Inflammatory macrophage (primary cell): ENCODE measurements around the gene NCOA1.
"Not testable (repeated sequence)": the region's sequence is repeated elsewhere in the genome, so short reads cannot be mapped to it uniquely, and the experiment has no call there.

Experiments
- DNase-seq, 2 donors: peaks; one replicate each; pipeline ENCODE4 v3.0.0-alpha.2; 2020 to 2022

The NCOA1 gene

DNA sequence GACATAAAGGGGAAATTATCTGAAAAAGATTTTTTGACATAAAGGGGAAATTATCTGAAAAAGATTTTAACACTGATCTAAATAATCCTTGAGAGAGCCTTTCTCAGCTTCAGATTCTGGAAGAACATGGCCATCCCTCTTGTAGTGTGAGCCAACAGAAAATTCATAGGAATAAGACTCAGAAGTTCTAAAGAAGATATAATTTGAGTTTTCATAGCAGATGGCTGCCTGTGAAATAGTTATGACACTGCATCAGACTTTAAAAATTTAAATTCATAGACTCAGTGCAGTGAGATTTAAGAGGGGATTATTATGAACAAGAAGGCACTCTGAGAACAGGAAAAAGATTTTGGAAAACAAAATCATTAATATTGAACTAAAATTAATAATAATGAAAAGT is 50.6 kb downstream of the NCOA1 start:
- no peak for DNase-seq

- DNase-seq: no peak
These were observed 51.3 kb downstream of the NCOA1 start for GRCh38 chr2:24542269-24542872.

GRCh38 chr2:24543252-24543651 is 52.2 kb downstream of the NCOA1 start:
- no peak for DNase-seq

DNA sequence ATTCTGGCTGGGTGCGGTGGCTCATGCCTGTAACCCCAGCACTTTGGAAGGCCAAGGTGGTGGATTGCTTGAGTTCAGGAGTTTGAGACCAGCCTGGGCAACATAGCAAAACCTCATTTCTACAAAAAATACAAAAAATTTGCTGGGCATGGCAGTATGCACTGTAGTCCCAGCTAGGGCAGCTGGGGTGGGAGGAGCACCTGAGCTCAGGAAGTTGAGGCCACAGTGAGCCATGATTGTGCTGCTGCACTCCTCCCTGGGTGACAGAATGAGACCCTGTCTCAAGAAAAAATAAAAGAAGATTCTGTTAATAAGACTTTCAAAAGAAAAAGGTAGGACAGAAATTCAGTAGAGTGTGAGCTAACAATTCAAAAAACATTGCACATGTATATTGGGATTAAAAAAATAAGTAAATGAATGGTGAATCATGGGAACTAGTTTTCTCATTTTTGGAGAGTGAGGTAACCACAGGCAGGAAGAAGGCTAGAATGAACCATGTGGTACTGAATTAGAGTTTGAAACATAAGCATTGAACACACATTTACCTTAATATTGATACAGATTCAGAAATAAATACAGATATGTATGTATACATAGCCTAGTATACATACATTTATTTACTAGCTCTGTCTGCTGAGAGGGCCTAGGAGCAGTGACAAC is 53.5 kb downstream of the NCOA1 start:
- DNase-seq: no peak

DNA sequence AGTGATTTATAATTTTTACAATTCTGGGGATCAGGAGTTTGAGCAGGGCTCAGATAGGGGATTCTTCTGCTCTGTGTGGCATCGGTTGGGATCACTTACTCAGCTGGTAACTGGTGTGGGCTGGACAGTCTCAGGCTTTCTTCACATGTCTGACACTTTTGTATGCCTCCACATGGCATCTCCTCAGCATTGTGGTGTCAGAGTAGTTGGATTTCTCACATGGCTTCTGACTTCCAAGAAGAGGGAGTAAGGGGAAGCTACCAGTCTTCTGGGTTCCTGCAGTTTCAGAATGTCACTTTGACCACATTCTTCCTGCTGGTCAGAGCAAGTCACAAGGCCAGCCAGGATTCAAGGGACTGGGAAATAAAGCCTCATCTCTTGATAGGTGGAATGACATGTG is 55.6 kb downstream of the NCOA1 start:
- peak; percentile 83 for DNase-seq

GRCh38 chr2:24548058-24548457 is 57.0 kb downstream of the NCOA1 start:
- DNase-seq: no peak

- DNase-seq: not testable (repeated sequence)
These were observed 59.2 kb downstream of the NCOA1 start for GRCh38 chr2:24550301-24550700.

- no peak for DNase-seq
These were observed 60.0 kb downstream of the NCOA1 start for GRCh38 chr2:24551016-24551415.

DNA sequence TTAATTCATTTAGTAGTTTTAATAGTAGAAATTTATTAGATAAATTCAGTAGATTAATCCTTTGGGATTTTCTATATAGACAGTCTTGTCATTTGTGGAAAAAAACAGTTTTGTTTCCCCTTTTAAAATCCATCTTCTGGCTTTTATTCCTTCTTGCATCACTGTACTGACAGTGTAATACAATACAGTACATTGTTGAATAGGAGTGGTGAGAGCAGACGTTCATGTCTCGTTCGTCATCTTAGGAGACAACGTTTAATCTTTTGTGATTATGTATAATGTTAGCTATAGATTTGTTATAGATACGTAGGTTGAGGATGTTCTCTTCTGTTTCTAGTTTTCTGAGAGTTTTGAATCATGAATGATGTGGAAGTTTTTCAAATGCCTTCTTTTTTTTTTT is 61.8 kb downstream of the NCOA1 start:
- DNase-seq: no peak

- DNase-seq: no peak
These were observed 67.9 kb downstream of the NCOA1 start for GRCh38 chr2:24558781-24559472.

- no peak for DNase-seq
These were observed 68.5 kb downstream of the NCOA1 start for GRCh38 chr2:24559473-24560113.

- DNase-seq: no peak
These were observed 74.5 kb downstream of the NCOA1 start for GRCh38 chr2:24565537-24565936.

- DNase-seq: no peak
These were observed 75.2 kb downstream of the NCOA1 start for GRCh38 chr2:24566209-24566608.

DNA sequence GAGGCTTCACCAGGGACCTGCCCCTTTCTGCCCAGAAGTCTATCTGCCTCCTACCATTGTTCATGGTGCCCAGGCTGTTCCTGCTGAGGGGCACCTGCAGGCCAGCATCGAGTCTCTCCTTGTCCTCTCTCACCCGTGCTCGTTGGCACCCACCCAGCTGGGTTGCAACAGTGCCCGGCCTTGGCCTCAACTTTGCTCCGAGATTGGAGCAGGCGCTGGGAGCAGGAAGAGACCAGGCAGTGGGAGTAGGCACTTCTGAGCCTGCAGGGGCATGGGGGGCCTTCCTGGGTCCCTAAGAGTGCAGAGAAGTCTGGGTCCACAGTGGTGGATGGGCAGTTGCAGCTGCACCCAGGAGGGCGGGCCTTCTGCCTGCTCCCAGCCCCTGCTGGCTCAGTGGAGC is 75.6 kb downstream of the NCOA1 start:
- DNase-seq: no peak

- no peak for DNase-seq
These were observed 77.5 kb downstream of the NCOA1 start for GRCh38 chr2:24568551-24568950.

DNA sequence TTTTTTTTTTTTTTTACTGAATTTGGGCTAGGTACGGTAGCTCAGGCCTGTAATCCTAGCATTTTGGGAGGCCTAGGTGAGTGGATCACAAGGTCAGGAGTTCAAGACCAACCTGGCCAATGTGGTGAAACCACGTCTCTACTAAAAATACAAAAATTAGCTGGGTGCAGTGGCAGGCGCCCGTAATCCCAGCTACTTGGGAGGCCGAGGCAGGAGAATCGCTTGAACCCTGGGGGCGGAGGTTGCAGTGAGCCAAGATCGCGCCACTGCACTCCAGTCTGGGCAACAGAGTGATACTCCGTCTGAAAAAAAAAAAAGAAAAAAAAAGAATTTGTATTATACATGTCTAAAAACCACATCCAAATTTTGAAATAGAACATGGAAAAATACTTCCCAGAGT is 78.5 kb downstream of the NCOA1 start:
- not testable (repeated sequence) for DNase-seq

- DNase-seq: no peak
These were observed 79.2 kb downstream of the NCOA1 start for GRCh38 chr2:24570225-24570624.

- no peak for DNase-seq
These were observed 80.9 kb downstream of the NCOA1 start for GRCh38 chr2:24571828-24572442.

DNA sequence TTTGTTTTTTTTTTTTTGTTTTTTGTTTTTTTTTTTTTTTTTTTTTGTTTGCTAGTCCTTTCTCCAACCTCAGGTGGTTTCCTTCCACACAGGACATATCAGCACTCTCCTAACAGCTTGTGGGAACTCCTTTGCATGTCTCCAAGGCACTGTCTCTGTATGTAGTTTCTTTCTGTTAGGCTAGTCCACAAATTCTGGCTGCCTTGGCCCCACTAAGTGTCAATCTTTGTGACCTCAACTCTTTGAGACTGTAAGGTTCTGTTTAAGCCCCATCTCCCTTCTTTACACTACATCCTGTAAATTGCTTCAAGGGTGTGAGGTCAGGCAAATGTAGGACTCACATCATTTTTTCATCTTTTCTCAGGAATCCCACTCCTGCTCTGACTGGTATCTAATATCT is 85.1 kb downstream of the NCOA1 start:
- no peak for DNase-seq

DNA sequence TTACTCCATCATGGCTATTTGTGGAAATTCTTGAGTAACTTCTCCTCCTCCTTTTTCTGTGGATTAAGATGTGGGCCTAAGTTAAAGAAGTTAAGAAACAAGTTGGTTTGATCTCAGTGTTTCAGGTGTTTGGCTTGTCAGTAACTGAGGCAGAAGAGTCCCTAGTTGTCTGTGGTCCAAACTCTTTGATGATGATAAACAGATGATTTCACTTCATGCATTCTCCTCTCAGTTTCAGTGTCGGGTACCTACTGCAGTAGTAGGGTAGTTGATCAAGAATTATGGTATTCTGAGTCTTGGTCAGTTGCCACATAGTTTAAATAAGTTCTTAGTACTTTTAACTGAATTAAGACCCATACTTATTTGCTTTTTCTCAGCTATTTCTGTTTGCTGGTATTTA is 85.6 kb downstream of the NCOA1 start:
- DNase-seq: no peak

- DNase-seq: no peak
These were observed 86.4 kb downstream of the NCOA1 start for GRCh38 chr2:24577481-24577880.

DNA sequence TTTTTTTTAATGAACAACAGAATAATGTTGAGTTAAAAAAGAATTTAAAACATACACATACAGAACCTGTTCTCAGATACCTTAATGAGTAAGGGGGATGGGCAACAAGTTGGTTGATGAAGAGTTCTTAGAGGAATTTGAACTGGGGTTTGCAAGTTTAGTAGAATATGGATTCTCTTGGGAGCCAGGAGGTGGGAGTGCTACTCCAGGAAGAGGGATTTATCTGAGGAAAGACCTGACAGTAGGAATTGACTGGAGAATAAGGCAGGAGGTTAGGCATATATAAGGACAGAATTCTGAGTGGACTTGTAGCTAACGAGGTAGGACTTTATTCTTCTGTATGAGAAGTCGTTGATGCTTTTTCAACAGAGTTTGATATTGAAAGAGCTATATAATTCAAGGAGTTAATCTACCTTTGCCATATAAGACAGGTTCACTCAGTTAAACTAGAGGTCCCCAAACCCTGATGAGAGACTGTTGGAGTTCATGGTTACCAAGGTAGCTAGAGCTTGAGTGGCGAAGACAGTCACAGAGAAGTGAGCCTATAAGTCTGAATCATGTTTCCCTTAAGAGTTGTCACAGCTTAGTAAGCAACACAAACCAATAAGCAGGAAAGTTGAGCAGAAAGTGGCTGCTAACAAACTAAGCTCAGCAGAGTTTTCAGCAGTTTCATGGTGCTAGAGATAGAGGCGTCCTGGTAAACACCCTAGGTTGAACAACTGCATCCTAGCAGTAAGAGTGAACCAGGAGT is 88.2 kb downstream of the NCOA1 start:
- DNase-seq: no peak
